Epithelial cell of esophagus (primary cell): ENCODE data around the gene HNRNPA2B1.
A peak's percentile ranks its signal among the peaks of the same experiment; 100 is the strongest.

Source experiments
- DNase-seq: peaks from one replicate; pipeline ENCODE4 v3.0.0; 2010; ENCODE audit warnings: low read depth
- H3K4me3 ChIP-seq: 2 replicates; pipeline ENCODE4 v1.5.1; 2011; ENCODE audit warnings: mild to moderate bottlenecking, low read length, control low read depth
- TF ChIP-seq, protein P1 (sequence below): IDR thresholded peaks from 2 replicates; pipeline ENCODE4 v1.5.1; 2011; ENCODE audit warnings: low read depth, mild to moderate bottlenecking, low read length, control low read depth, inconsistent platforms; ENCODE audit not compliant: insufficient read depth; ENCODE audit errors: missing control alignments

HNRNPA2B1 gene

DNA sequence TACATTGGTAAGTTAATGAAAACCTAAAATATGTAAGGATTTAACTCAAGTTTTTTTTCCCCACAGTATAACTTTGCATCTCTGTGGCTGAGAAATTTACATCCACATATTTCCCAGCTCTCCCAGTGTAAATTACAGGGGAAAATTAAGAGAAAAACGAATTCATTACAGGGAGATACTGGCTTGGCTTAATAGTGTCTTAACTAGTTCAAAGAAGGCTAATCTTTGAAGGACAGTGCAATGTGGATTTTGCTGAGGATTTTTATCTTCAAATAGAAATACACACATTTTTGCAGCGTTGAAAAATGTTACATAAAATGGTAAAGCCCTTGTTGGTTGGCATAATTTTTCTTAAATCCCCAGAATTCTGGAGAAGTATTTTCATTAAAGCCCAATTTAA lies 2.5 kb upstream of the HNRNPA2B1 start:
- no peak for DNase-seq
- TF ChIP-seq, protein P1, sequence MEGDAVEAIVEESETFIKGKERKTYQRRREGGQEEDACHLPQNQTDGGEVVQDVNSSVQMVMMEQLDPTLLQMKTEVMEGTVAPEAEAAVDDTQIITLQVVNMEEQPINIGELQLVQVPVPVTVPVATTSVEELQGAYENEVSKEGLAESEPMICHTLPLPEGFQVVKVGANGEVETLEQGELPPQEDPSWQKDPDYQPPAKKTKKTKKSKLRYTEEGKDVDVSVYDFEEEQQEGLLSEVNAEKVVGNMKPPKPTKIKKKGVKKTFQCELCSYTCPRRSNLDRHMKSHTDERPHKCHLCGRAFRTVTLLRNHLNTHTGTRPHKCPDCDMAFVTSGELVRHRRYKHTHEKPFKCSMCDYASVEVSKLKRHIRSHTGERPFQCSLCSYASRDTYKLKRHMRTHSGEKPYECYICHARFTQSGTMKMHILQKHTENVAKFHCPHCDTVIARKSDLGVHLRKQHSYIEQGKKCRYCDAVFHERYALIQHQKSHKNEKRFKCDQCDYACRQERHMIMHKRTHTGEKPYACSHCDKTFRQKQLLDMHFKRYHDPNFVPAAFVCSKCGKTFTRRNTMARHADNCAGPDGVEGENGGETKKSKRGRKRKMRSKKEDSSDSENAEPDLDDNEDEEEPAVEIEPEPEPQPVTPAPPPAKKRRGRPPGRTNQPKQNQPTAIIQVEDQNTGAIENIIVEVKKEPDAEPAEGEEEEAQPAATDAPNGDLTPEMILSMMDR = no peak
- peak overlapping the region; percentile 62 for H3K4me3 ChIP-seq

DNA sequence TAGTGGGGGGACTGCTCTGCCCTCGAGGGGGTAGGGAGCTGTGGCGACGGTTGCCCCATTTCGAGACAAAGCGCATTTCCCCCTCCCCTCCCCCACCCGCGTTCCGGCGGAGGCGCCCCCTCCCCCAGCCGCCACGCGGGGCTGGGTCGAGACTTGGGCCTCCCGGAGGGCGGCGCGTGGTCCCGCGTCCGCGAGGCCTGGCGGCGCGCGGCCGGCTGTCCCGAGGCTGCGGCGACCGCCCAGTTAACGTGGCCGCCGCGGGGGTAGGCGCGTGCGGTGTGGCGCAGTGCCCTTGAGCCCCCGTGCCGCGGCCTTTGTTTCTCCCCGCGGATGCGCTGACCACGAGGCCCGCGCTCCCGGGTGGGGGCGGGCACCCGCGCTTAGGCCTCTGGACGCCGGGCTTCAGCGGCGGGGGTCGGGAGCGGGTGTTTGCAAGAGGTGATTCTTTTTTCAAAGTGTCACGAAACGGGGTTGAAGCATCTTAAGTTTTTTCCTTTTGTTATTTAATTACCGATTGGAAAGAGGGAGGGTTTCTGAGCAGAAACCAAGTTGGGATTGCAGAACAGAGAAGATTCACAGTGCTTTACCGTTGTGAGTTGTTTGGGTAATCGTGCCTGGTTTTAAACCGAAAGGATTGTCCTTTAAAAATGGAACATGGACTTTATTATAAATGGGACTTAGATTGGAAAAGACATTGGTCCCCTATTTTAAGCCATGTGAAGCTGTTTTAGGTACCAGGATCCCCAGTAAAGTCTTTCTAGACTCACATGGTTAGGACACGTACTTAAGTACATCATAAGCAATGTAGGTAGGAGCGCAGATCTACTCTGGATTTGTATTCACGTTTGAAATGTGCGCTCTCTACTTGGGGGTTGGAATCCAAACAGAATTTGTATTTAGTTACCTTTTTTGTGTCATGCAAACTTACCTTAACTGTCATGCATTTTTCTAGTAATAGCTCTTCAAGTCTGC lies 1.8 kb upstream of the HNRNPA2B1 start:
- peak; percentile 39 for DNase-seq
- H3K4me3 ChIP-seq = peak overlapping the region; percentile 62

DNA sequence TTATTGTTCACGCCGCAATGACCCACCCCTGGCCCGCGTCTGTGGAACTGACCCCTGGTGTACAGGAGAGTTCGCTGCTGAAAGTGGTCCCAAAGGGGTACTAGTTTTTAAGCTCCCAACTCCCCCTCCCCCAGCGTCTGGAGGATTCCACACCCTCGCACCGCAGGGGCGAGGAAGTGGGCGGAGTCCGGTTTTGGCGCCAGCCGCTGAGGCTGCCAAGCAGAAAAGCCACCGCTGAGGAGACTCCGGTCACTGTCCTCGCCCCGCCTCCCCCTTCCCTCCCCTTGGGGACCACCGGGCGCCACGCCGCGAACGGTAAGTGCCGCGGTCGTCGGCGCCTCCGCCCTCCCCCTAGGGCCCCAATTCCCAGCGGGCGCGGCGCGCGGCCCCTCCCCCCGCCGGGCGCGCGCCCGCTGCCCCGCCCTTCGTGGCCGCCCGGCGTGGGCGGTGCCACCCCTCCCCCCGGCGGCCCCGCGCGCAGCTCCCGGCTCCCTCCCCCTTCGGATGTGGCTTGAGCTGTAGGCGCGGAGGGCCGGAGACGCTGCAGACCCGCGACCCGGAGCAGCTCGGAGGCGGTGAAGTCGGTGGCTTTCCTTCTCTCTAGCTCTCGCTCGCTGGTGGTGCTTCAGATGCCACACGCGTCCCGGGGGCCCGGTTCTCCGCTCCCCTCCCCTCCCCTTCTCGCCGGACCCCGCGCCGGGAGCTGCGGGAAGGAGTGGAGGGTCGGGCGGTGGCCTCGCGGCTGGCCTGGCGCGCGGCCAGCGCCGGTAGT lies 887 bp upstream of the HNRNPA2B1 start, which contains the start of gene CBX3:
TSS of gene CBX3 (plus strand) at position 499 of the 772 bp plus-strand sequence. CDS start 1,254 bp downstream, outside the sequence.
- peak; percentile 76 for DNase-seq
- H3K4me3 ChIP-seq = peak within 1 kb of the TSS; percentile 62
- TF ChIP-seq, protein P1 = no peak

More for the DNA sequence above, 1.8 kb upstream of the HNRNPA2B1 start:
- TF ChIP-seq, protein P1 = no peak

DNA sequence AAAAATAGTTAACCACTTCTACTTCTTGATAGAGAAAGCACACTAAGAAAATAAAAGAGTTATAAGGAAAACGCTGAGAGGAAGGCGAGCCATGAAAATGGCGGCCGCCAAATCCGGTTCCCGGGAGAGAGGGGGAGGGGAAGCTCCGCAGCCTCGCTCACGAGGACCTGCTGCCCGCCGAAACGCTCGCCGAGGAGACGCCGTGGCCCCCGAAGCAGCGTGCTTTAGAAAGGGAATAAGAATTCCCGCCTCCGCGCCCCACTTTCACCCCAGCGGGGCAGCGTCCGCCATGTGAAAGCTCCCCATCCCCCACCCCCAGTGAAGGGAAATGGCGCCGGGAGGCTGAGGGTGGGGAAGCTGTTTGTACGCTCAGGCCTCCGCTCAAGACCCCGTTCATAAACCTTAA lies 505 bp downstream of the HNRNPA2B1 start:
- peak; percentile 52 for DNase-seq
- peak overlapping the region; percentile 62 for H3K4me3 ChIP-seq
- TF ChIP-seq, protein P1 = no peak

DNA sequence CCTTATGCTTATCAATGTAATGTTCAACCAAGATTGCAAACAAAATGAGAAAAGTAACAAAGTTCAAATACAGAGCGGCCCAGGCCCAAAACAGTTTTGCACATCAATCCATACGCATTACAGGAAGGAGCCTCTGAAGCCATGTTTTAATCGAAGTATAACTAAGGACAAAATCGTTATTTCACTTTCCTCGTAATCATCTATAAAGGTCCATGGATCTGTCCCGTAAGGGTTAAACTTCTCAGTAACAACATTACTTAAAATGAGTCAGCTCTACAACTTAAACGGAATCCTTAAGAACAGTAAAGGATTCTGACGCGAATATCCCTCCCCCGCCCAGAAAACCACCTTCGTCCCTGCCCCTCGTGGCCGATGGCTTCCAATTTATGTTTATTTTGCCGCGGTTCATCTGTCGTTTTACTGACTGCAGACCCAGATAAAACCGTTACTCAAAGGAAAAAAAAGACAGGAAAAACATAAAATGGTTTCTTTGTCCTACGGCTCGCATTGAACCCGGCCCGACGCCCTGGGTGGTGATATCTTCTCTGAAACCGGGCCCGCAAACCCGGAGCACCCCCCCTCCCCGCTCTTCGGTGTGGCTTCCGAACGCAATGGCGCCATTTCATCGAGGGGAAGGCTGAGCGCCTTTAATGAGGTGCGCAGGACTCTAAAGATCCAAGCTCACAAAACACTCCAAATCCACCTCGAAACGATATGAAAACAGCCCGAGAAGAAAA lies 1.1 kb downstream of the HNRNPA2B1 start:
- TF ChIP-seq, protein P1 = no peak
- H3K4me3 ChIP-seq = peak overlapping the region; percentile 62
- DNase-seq = peak; percentile 49

DNA sequence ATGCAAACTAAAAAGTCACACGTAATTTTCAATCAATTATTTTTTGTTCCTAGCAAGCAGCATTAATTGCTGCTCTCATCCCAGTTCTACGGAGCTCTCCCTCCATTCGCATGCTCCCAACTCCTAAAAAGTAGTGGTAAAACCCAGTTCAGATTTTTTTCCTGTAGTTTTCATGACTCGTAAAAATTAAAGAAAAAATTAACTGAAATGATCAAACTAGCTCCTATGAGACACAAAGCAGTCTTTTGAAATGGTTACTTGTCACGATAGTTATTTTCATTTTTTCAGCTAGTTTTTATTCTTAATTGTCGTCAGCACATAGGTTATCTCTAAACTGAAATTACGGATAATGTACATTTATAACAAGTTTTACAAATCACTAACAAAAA lies 1.8 kb downstream of the HNRNPA2B1 start:
- peak overlapping the region; percentile 62 for H3K4me3 ChIP-seq
- TF ChIP-seq, protein P1 = no peak
- no peak for DNase-seq
